ENCODE measurements around the gene RIPK4. TPM values are rescaled to one million over a fixed set of nuclear protein-coding genes. Genes with fewer than 3 reads are reported as not detected.

RIPK4 gene
- total RNA-seq, 2 experiments from 2014 or later: 0.65 to 0.76 TPM

DNA sequence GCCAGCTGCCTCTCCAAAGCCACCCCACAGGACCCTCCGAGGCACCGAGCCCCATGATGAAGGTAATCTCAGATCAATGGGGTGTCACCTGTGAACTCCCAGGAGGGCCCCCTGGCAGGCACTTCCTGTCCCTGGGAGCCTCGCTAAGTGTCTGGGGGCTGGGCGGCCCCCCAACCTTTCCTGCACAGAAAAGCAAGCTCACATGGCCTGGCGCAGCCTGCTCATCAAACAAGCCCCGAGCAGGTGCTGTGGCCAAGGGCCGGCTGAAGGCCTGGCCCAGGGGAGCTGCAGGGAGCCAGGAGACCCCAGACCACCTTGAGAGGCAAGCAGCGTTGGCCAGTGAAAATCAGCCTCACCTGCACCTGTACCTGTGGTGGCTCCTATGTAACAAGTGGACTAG lies 2.9 kb downstream of the RIPK4 start:
- Mint-ChIP-seq H3K4me1 (ENCODE audit: low read depth) (peaks cover 26% of the 10 kb centered on the region), H3K4me3 (no peak overlapping the region), H3K9me3 (no peaks in the 10 kb centered on the region), H3K27ac (no peak overlapping the region), H3K36me3 (ENCODE audit: low read depth) (no peaks in the 10 kb centered on the region), H3K27me3 (peaks cover 64% of the 10 kb centered on the region)
- POLR2A ChIA-PET: no interaction called here
- no peak for DNase-seq
- ATAC-seq: no peak
- CTCF ChIA-PET: interaction anchor here (1.1 kb wide), 1 partner anchor 53 kb away, joined by 3 read pairs; no protein-coding TSS in a partner anchor
- no peak for TF ChIP-seq CTCF (IDR thresholded peaks at IDR 0.05)
- intact Hi-C loops (cut with micrococcal nuclease): no loop called here

DNA sequence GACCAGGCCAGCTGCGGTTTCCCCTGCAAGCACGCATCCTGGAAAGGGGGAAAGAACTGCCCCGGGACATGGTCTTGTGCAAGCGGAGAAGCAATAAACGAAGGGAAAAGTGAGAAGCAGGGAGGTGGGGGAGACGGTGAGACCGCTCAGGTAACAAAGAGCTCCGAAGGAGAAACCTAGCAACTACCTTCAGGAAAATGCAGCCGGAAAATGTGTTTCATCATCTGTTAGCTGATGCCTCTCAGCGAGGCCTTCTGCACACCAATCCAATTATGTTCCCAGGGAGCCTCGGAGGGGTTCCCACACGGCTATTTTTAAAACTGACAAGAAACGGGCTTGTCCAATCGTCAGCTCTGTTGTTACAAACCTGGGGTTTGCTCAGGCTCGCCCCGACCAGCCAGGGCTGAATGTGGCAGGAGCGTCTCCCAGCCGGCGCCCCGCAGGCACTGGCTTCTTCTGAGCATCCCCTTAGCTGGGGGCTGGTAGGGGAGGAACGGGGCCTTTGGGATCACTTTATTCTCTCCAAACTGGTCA lies 3.4 kb downstream of the RIPK4 start:
- no peak for ATAC-seq
- H3K9me3 Mint-ChIP-seq: no peaks in the 10 kb centered on the region
- CTCF ChIA-PET: interaction anchor here (1.1 kb wide), 1 partner anchor 53 kb away, joined by 3 read pairs; no protein-coding TSS in a partner anchor
- H3K27ac Mint-ChIP-seq: no peak overlapping the region
- no peak for TF ChIP-seq CTCF (IDR thresholded peaks at IDR 0.05)
- peaks cover 21% of the 10 kb centered on the region for H3K4me1 Mint-ChIP-seq (ENCODE audit: low read depth)
- POLR2A ChIA-PET: no interaction called here
- intact Hi-C loops (cut with micrococcal nuclease): no loop called here
- DNase-seq: no peak
- peaks cover 61% of the 10 kb centered on the region for H3K27me3 Mint-ChIP-seq
- no peaks in the 10 kb centered on the region for H3K36me3 Mint-ChIP-seq (ENCODE audit: low read depth)
- no peak overlapping the region for H3K4me3 Mint-ChIP-seq

DNA sequence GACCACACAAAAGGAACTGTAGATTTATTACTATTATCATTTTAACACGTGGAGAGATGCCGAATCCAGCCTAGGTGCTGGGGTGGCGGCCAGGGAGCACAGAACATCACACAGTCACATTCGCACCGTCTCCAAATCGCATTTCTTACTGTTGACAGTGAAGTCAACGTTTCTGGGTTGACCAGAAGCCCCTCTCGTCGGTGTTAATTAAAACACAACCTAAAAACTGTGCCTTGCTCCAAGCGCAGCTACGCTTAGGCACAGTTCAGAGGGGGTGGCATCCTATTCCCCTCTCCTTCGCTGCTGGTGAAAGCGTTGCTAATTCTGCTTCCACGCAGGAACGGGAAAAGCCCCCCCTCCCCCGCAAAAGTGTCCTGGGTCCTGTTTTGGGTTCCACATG lies 4.1 kb downstream of the RIPK4 start:
- no peak for TF ChIP-seq CTCF (IDR thresholded peaks at IDR 0.05)
- Mint-ChIP-seq H3K27ac (no peak overlapping the region), H3K4me1 (ENCODE audit: low read depth) (peaks cover 15% of the 10 kb centered on the region), H3K27me3 (peaks cover 58% of the 10 kb centered on the region), H3K4me3 (no peak overlapping the region), H3K36me3 (ENCODE audit: low read depth) (no peaks in the 10 kb centered on the region), H3K9me3 (no peaks in the 10 kb centered on the region)
- DNase-seq (no peak), ATAC-seq (no peak)
- POLR2A ChIA-PET: no interaction called here
- intact Hi-C loops (cut with micrococcal nuclease): no loop called here
- CTCF ChIA-PET: interaction anchor here (1.1 to 1.5 kb wide), 2 partner anchors 15 to 54 kb away, joined by 3 read pairs; no protein-coding TSS in a partner anchor

GRCh38 chr21:41761934-41762635 lies 4.8 kb downstream of the RIPK4 start:
- Mint-ChIP-seq H3K4me3 (no peak overlapping the region), H3K36me3 (ENCODE audit: low read depth) (no peaks in the 10 kb centered on the region), H3K27me3 (peaks cover 51% of the 10 kb centered on the region), H3K9me3 (no peaks in the 10 kb centered on the region), H3K4me1 (ENCODE audit: low read depth) (peaks cover 8% of the 10 kb centered on the region), H3K27ac (no peak overlapping the region)
- ChIA-PET CTCF (interaction anchor here (1.5 kb wide), 1 partner anchor 16 kb away, joined by 3 read pairs; no protein-coding TSS in a partner anchor), POLR2A (no interaction called here)
- no peak for DNase-seq
- no peak for ATAC-seq
- intact Hi-C loops (cut with micrococcal nuclease): no loop called here
- TF ChIP-seq CTCF (IDR thresholded peaks at IDR 0.05): no peak

- Mint-ChIP-seq H3K4me1 (ENCODE audit: low read depth) (peaks cover 7% of the 10 kb centered on the region), H3K9me3 (no peaks in the 10 kb centered on the region), H3K27ac (no peak overlapping the region), H3K27me3 (peaks cover 50% of the 10 kb centered on the region), H3K36me3 (ENCODE audit: low read depth) (no peaks in the 10 kb centered on the region), H3K4me3 (no peak overlapping the region)
- intact Hi-C loops (cut with micrococcal nuclease): no loop called here
- ChIA-PET CTCF (interaction anchor here (1.5 kb wide), 2 partner anchors 17 to 55 kb away, joined by 3 to 4 read pairs; no protein-coding TSS in a partner anchor), POLR2A (no interaction called here)
- TF ChIP-seq CTCF (IDR thresholded peaks at IDR 0.05): no peak
- ATAC-seq (no peak), DNase-seq (no peak)
Measured at GRCh38 chr21:41761211-41761933, 5.5 kb downstream of the RIPK4 start.

All from activated CD8-positive, alpha-beta T cell treated with anti-CD3 and anti-CD28 coated beads for 36 hours (primary cell).